ENCODE results near the gene GRN. TPM values are rescaled to one million over a fixed set of nuclear protein-coding genes. Genes with fewer than 3 reads are reported as not detected.

GRN gene
- total RNA-seq, 1 experiment from 2014 or later, result 206 TPM

DNA sequence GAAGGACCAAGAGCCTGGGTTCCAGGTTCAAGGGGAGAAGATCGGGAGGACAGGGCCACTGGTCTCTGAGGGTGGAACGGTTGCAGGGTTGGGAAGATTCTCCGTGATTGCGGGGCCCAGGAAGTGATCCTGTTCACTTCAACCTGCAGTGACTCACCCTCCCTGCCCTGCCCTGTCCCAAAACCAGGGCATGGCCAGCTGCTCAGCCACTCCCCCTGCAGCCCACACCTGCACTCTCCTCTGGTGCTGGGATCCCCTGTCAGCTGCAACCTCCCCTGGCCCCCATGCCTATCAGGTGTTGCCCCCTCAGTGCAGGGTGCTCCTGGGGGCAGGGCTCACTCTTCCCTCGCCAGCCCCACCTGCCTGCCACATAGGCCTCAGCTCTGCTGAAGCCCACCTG, 35.6 kb upstream of the GRN start:
- ATAC-seq (0 out of 2 replicates have a peak, but pooled peaks have one; percentile 23), DNase-seq (ENCODE audit: low read depth, low spot score) (no peak)
- ChIA-PET RAD21 (ENCODE audit: low non-redundant PET in 1 of 2, low total read pairs in 2 of 2, uncharacterized antibody in 2 of 2, unreplicated experiment in 2 of 2) (no interaction called here), CTCF (no interaction called here), POLR2A (no interaction called here)
- intact Hi-C loops (cut with micrococcal nuclease), result loop anchor here (2.0 kb wide), 1 partner anchor 75 kb away; no protein-coding TSS in a partner anchor
- TF ChIP-seq POLR2A (IDR thresholded peaks at IDR 0.05; ENCODE audit: borderline replicate concordance, extremely low read depth, insufficient read depth, insufficient read length), result no peak
- TF ChIP-seq RAD21 (IDR thresholded peaks at IDR 0.05; ENCODE audit: low read depth), result 0 out of 2 replicates have a peak, but pooled peaks have one; percentile 27
- no peak overlapping the region for H3K9ac ChIP-seq (ENCODE audit: low read length)
- no peak overlapping the region for H3K4me3 ChIP-seq (replicated peaks in 1 of 2; ENCODE audit: low read depth in 1 of 2, low read length in 2 of 2)
- H3K79me2 ChIP-seq (ENCODE audit: insufficient read depth, low read length), result no peaks in the 10 kb centered on the region
- H4K20me1 ChIP-seq (ENCODE audit: insufficient read depth), result no peaks in the 10 kb centered on the region
- BruUV-seq (replicated peaks), result no TSS peak
- no peaks in the 10 kb centered on the region for H3K9me2 ChIP-seq (ENCODE audit: insufficient read depth)
- no peak overlapping the region for H2AFZ ChIP-seq (ENCODE audit: low read depth, low read length, poor library complexity, severe bottlenecking)
- H3K27me3 ChIP-seq (ENCODE audit: insufficient read depth, low read length), result no peaks in the 10 kb centered on the region
- H3K27ac ChIP-seq (ENCODE audit: low read depth, low read length), result no peak overlapping the region
- H3K4me1 ChIP-seq (ENCODE audit: control insufficient read depth in 1 of 2, insufficient read depth in 2 of 2, low read length in 2 of 2), result peaks cover 3 to 31% of the 10 kb centered on the region in 2 experiments; a peak in 3 of 4 replicates
- H3K36me3 ChIP-seq (ENCODE audit: control insufficient read depth in 1 of 2, insufficient read depth in 2 of 2, low read length in 2 of 2), result no peaks in the 10 kb centered on the region
- H3K4me2 ChIP-seq (ENCODE audit: low read length), result peak overlapping the region; percentile 69
- no peaks in the 10 kb centered on the region for H3K9me3 ChIP-seq (ENCODE audit: control insufficient read depth in 1 of 2, insufficient read depth in 1 of 2, low read depth in 1 of 2, low read length in 2 of 2)

DNA sequence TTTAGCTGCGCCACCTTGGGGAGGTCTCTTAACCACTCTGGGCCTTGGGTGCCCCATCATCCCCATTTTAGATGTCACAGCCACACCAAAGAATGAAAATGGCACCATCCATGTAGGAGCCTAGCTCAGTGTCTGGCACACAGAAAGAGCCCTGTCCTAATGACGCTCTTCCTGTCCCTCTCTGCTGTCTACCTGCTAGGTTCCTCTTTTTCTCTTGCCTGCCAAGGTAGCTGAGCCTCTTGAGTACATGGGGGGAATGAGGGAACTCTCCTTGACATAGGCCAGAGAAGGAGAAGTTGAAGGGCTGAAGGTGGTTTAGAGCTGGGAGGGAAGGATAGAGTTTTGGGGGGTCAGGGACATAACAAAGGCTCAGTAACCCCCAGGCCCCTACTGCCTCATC, 34.9 kb upstream of the GRN start:
- no peaks in the 10 kb centered on the region for H4K20me1 ChIP-seq (ENCODE audit: insufficient read depth)
- peaks cover 3 to 37% of the 10 kb centered on the region in 2 experiments; a peak in 3 of 4 replicates for H3K4me1 ChIP-seq (ENCODE audit: control insufficient read depth in 1 of 2, insufficient read depth in 2 of 2, low read length in 2 of 2)
- TF ChIP-seq RAD21 (IDR thresholded peaks at IDR 0.05; ENCODE audit: low read depth), result no peak
- no peak for TF ChIP-seq EZH2 (IDR thresholded peaks at IDR 0.05)
- no peak for TF ChIP-seq TCF7L2 (IDR thresholded peaks at IDR 0.05; ENCODE audit: borderline replicate concordance, extremely low read depth, insufficient read depth, insufficient read length)
- H3K9ac ChIP-seq (ENCODE audit: low read length), result no peak overlapping the region
- H3K27ac ChIP-seq (ENCODE audit: low read depth, low read length), result no peak overlapping the region
- ChIA-PET RAD21 (ENCODE audit: low non-redundant PET in 1 of 2, low total read pairs in 2 of 2, uncharacterized antibody in 2 of 2, unreplicated experiment in 2 of 2) (no interaction called here), CTCF (no interaction called here), POLR2A (no interaction called here)
- H3K4me2 ChIP-seq (ENCODE audit: low read length), result no peak overlapping the region
- BruUV-seq (replicated peaks), result no TSS peak
- H3K9me2 ChIP-seq (ENCODE audit: insufficient read depth), result no peaks in the 10 kb centered on the region
- DNase-seq (ENCODE audit: low read depth, low spot score) (no peak), ATAC-seq (no peak)
- no peak overlapping the region for H3K4me3 ChIP-seq (replicated peaks in 1 of 2; ENCODE audit: low read depth in 1 of 2, low read length in 2 of 2)
- H3K79me2 ChIP-seq (ENCODE audit: insufficient read depth, low read length), result no peaks in the 10 kb centered on the region
- intact Hi-C loops (cut with micrococcal nuclease), result no loop called here
- H3K27me3 ChIP-seq (ENCODE audit: insufficient read depth, low read length), result no peaks in the 10 kb centered on the region
- no peaks in the 10 kb centered on the region for H3K9me3 ChIP-seq (ENCODE audit: control insufficient read depth in 1 of 2, insufficient read depth in 1 of 2, low read depth in 1 of 2, low read length in 2 of 2)
- no peaks in the 10 kb centered on the region for H3K36me3 ChIP-seq (ENCODE audit: control insufficient read depth in 1 of 2, insufficient read depth in 2 of 2, low read length in 2 of 2)
- no peak overlapping the region for H2AFZ ChIP-seq (ENCODE audit: low read depth, low read length, poor library complexity, severe bottlenecking)

All from HCT116 (cell line).